ENCODE results near the gene GATA2.
A peak's percentile ranks its signal among the peaks of the same experiment; 100 is the strongest.

Gene GATA2

DNA sequence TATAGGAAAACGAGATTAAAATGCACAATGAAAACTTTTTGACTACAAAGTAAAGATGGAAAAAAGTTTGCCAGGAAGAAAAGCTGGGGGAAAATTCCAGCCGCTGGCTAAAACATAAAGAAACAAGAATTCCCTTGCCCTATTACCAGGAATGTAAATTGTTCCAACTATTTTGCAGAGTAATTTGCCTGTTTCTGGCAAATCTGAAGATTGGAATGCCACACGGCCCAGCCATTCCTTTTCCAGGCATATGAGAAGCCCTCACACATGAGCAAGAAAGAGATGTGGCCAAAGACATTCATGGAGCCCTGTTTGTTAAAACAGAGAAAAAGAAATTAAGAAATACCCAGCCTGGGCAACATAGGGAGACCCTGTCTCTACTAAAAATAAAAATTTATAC, 8.4 kb upstream of the GATA2 start:
- DNase-seq, result no peak

DNA sequence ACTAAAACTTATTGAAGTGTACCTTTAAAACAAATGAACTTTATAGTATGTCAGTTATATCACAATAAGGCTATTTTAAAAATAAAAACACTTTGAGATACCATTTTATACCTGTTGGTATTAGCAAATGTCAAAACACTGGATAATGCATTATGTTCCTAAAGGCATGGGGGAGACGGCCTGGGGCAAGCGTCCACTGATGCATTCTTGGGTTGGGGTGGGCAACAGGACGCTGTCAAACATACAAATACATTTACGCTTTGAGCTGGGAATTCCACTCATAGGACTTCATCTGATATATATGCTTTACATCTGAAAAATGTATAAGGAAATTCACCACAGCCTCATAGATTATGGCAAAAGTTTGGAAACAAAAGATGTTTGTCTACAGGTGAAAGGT, 7.6 kb upstream of the GATA2 start:
- DNase-seq, result no peak

- no peak for DNase-seq
Measured at GRCh38 chr3:128499724-128500275, 6.8 kb upstream of the GATA2 start.

GRCh38 chr3:128498901-128499530, 6.0 kb upstream of the GATA2 start:
- DNase-seq, result no peak

DNA sequence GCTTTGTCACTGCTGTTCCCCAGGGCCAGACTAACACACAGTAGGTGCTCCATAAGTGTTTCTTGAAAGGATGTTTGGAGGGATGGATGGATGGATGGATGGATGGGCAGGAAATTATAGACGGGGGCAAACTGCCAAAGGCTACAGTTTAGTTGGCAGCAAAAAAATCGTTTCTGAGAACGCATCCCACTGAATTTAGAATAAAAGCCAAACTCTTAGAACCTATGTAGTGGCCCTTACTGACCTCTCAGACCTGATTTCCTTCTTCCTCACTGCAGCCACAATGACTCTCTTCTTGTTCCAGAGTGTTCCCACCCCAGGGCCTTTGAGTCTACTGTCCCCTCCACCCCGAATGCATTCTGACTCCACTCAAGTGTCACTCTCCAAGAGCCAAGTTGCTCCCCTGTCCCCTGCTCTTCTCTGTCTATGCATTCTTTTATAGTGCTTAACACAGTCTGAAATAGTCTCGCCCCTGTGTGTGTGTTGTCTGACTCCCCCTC, 5.2 kb upstream of the GATA2 start:
- DNase-seq, result no peak

DNA sequence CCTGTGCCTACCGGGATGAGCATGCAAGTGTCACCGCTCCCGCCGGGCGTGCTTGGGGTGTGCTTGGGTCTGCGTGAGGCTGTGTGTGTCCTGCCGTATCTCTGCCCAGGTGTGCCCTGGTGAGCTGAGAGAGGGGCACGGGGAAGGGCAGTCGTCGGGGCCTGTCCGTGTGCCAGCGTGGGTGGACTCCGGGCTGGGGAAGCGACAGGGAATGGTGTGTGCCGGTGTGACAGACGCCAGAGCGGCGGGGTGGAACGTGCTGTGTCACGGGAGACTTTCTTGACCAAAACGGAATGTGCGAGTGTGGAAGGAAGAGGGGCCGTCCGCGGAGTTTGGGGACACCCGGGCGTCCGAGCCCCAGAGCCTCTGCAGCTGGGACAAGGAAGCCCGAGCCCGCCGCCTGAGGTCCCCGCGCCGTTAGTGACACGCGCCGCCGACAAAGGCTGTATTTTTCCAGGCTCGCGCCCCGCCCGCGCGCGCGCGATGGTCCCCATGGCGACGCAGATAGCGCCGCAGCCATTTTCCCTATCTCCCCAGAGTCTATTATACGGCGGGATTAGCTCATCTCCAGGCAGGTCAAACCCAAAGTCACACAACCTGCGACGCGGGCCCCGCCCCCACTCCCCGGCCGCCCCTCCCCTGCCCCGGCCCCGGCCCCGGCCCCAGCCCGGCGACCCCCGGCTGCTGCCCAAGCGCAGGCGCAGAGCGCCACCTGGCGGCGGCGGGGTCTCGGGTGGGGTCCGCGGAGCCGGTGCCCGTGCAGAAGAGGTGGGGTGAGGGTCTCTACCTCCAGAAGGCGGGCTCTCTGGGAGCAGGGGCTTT, 4.5 kb upstream of the GATA2 start:
- DNase-seq, result peak; percentile 72

DNA sequence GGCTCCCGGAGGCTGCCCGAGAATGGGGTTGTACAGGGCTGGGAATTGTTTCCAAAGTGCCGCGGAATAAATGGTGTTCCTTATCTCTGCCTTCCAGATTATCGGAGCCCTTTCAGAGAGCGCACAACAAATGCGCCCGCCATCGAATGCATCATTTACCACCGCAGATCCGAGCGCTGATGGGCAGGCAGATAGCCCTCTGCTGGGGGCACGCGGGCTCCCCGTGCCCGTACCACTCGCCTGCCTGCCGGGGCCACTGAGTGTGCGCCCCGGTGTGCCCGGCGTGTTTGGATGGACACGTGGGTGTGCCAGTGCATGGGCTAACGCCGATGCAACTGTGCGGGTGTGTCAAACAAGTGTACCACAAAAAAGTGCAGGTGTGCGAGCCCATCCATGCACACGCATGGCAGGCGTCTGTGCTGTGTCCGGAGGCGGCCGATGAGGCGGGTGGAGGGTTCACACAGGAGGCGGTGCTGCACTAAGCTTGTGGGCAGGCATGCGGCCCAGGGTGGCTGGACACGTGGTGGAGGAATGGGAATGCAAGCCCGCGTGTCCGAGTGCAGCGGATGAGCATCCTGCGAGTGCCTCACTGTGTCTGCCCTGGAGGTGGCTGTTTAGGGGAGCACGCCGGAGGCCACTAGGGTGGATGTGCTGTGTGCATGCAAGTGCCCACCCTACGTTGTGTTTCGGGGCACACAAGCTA, 3.8 kb upstream of the GATA2 start:
- DNase-seq, result no peak

- no peak for DNase-seq
Measured at GRCh38 chr3:128496019-128496601, 3.1 kb upstream of the GATA2 start.

DNA sequence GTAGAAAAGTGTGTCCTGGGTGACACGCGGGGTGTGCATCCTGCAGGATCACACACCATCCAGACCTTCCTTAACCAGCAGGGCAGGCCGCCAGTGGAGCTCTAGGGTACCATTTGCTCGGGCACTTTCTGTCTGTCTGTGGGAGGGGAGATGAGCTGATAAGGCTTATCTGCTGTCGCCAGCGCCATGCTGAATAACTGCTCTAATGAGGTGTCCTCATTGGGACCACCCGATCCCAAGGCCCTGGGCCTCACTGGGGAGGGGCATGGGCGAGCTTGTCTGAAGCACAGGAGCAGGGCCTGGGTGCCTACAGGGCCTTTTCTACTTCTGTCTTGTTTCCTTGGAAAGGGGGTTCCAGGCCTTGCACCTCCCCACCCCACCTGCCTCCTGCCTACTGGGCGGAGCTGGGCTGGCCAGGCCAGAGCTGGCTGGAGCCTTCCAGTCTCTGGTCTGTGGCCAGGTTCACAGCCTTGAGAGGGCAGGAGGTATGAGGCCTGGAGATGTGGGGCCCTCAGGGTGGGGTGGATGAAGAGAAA, 2.5 kb upstream of the GATA2 start:
- DNase-seq, result no peak

DNA sequence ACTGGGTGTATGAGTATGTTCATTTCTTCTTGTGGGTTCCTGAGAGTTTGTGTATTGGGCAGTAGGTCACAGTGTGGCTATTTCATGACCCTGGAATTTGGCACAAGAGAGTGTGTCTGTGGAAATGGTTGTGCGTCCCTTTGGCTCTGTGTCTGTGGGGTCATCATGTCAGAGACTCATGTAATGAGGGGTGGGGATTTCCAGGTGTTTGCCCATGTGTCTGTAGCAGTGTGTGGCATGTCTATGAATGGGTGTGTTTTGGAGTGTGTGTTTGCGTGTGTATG, 1.3 kb upstream of the GATA2 start:
- no peak for DNase-seq

DNA sequence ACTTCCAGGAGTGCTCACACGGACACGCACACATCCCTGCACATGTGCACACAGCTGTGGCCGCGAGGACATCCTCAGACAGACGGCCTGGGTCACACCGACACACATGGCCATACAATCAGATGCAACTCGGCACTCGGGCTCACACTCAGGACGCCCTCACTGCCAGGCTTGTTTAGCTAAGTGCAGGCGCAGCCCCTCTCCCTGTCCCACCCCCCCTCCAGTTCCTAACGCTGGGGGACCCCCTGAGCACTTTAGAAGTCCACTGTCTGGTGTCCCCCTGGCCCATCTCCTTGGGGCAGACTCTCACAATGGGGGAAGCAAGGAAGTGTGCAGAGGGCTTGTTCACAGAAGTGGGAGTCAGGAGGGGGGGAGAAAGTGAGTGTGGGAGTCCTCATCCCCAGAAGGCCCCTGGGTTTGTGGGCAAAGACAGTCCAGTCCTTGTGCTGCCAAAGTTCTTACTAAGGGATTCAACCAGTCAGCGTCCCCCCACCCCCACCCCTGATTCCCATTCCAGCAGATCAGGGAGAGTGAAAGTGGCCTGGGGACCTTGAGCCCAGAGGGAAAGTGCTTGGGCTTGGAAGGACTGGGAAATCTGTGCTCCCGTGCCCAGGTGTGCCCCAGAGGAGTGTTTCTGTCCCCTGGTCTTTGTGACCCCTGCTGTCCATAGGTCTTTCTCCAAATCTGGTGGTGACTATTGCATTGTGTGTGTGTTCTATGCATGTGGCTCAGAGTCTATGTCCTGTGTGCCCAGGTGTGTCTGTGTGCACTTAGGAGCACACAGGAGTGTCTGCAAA, 767 bp upstream of the GATA2 start:
- no peak for DNase-seq

- DNase-seq, result no peak
Measured at GRCh38 chr3:128491941-128492670, 895 bp downstream of the GATA2 start.

DNA sequence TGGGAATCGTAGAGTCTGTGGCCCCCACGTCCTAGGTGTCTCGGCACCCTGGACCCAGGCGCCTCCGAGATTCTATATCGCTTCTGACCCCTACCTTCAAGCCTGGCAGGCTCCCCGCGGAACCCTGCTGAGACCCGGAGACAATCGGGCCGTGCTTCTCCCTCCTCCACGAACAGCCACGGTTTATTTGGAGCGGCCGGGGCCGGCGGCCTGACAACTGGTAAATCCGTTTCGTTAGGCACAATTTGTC, 1.4 kb downstream of the GATA2 start:
- DNase-seq, result no peak

GRCh38 chr3:128490915-128491690, 1.9 kb downstream of the GATA2 start:
- DNase-seq, result no peak

GRCh38 chr3:128490650-128490914, 2.4 kb downstream of the GATA2 start:
- DNase-seq, result no peak

DNA sequence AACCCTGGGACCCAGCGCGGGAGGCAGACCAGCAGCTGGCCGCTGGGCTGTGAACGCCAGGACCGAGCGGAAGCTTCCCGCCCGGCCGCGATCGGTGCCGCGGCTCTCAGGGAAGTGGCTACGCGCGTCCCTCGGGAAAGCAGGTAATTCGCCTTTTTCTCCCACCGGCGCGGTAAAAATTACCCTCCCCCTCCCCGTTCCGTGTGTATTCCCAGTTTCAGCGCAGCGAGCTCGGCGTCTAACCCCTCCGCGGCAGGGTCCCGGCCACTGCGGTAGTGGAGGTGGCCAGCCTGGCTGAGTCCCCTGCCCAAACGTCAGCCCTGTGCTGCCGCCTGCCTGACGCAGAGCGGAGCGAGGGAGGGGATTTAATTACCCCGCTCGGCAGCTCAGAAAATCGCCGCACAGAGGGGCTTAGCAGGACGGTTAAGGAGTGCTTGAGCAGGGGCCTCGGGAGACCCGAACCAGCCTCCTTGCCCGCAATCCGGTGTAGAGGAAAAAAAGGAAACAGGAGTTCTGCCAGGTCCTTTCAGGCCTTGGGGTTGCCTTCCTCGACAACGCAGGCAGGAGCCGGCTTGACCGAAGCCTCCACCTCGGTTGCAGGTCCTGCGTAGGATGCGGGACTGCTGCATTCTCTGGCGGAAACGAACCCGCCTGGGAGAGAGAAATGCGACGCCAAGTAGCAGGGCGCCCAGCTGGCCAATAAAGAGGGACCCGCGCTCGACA, 2.9 kb downstream of the GATA2 start:
- no peak for DNase-seq

DNA sequence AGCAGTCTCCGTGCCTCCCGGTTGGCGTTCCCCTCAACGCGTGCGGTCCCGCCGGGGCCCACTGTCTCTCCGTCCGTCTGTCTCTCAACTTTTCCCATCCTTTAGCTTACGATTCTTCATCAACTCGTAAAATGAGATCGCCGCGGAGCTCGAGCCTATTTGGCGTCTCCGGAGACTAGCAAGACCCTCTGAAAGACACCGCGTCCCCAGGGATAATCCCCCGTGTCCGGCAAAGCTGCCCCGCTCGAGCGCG, 3.4 kb downstream of the GATA2 start:
- DNase-seq, result no peak

DNA sequence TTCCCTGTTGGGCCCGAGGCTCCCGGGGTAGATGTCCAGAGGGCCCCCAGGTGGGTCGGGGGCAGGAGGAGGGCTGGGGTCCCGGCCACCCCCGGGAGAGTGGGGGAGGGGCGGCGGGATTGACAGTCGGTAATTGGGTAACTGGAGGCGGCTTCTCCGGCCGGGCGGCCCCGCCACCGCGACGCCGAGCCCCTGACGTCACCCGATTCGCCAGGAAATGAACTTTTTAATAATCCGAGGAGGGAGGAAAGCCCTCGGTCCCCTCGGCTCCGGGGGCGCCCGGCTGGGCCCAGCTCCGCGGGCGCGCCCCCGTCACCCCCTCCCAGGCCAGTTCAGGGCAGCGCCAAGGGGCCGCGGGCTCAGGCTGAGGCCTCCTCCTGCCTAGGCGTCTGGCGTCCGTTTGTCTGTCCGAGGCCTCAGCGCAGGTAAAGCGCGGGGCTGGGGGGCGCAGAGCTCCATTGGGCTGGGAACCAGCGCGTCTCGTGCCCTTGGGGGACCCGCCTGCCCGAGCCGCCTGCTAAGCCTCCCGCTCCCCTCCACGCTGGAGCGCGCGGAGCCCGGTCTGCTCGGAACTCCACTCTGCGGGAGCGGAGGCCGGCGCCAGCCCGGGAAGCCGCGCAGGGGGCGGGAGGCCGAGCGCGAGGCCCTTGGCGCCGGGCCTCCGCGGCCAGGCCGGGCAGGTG, 3.9 kb downstream of the GATA2 start:
- no peak for DNase-seq

DNA sequence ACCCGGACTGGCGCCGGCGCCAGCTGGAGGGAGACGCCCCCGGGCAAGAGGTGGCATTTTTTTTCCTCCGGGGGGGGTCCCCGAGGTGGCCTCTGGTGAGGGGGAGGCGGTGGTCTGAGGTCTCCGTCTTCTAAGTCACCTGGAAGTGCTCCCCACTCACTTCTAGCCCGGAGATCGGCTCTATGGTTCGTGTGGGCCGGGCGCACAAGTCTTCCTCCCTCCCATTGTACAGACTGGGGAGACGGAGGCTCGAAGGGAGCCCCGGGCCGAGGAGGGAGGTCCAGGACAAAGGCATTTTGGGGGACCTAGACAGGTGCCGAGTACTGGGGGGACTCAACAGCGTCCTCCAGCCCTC, 4.4 kb downstream of the GATA2 start:
- DNase-seq, result no peak
